OCI-LY1 (cell line): ENCODE measurements around the gene HS3ST2.

ENCODE experiments used
- H2AFZ ChIP-seq: fragments of 200-600 bp; sonication (generic), shearing (Covaris generic); 2 replicates; pipeline ENCODE4 v1.6.0; 2014; ENCODE audit warnings: antibody characterized with exemption, mild to moderate bottlenecking, low read length
- H3F3A ChIP-seq: fragments of 200-600 bp; sonication (generic), shearing (Covaris generic); 2 replicates; pipeline ENCODE4 v1.6.0; 2014; ENCODE audit warnings: mild to moderate bottlenecking, antibody characterized with exemption, low read length, moderate library complexity; ENCODE audit not compliant: insufficient read depth
- H3K27ac ChIP-seq: fragments of 200-600 bp; sonication (generic); 2 replicates; pipeline ENCODE4 v1.5.1; 2014; ENCODE audit warnings: low read length, mixed run types, mild to moderate bottlenecking, low read depth; ENCODE audit not compliant: poor library complexity, severe bottlenecking
- H3K27me3 ChIP-seq: fragments of 200-600 bp; sonication (generic); 2 replicates; pipeline ENCODE4 v1.6.0; 2014; ENCODE audit warnings: antibody characterized with exemption, mild to moderate bottlenecking, low read length, moderate library complexity; ENCODE audit not compliant: insufficient read depth
- H3K36me3 ChIP-seq: fragments of 200-600 bp; sonication (generic); 2 replicates; pipeline ENCODE4 v1.6.1; 2014; ENCODE audit warnings: mild to moderate bottlenecking, antibody characterized with exemption, low read length, moderate library complexity, mixed read lengths; ENCODE audit not compliant: insufficient read depth
- H3K4me1 ChIP-seq: fragments of 200-600 bp; sonication (generic); 2 replicates; pipeline ENCODE4 v1.5.1; 2014; ENCODE audit warnings: mild to moderate bottlenecking, low read length, moderate library complexity; ENCODE audit not compliant: insufficient read depth, severe bottlenecking
- H3K4me2 ChIP-seq: fragments of 200-600 bp; sonication (generic), shearing (Covaris generic); 2 replicates; pipeline ENCODE4 v1.6.1; 2014; ENCODE audit warnings: low read length
- H3K4me3 ChIP-seq: fragments of 200-600 bp; sonication (generic); 2 replicates; pipeline ENCODE4 v1.5.1; 2014; ENCODE audit warnings: low read length, low read depth, mild to moderate bottlenecking, mixed read lengths; ENCODE audit not compliant: poor library complexity, severe bottlenecking
- H3K79me2 ChIP-seq: fragments of 200-600 bp; shearing (Covaris generic); 2 replicates; pipeline ENCODE4 v1.6.1; 2016; ENCODE audit warnings: mixed run types, low read length, mixed read lengths; ENCODE audit not compliant: insufficient read depth
- H3K9ac ChIP-seq: fragments of 200-600 bp; sonication (generic), shearing (Covaris generic); 2 replicates; pipeline ENCODE4 v1.6.1; 2014; ENCODE audit warnings: mild to moderate bottlenecking, low read length, mixed read lengths
- H3K9me2 ChIP-seq: fragments of 200-600 bp; sonication (generic), shearing (Covaris generic); 2 replicates; pipeline ENCODE4 v1.6.1; 2014; ENCODE audit warnings: low read depth, mild to moderate bottlenecking, low read length, mixed read lengths
- H3K9me3 ChIP-seq: fragments of 200-600 bp; shearing (Covaris generic); 2 replicates; pipeline ENCODE4 v1.6.1; 2014; ENCODE audit warnings: low read length, mixed read lengths
- H4K20me1 ChIP-seq: fragments of 200-600 bp; sonication (generic), shearing (Covaris generic); 2 replicates; pipeline ENCODE4 v1.6.0; 2016; ENCODE audit warnings: mild to moderate bottlenecking, low read length; ENCODE audit not compliant: insufficient read depth
- CTCF ChIP-seq: fragments of 200-600 bp; sonication (generic), shearing (Covaris generic); IDR thresholded peaks from 2 replicates; pipeline ENCODE4 v1.5.1; 2017; ENCODE audit warnings: mild to moderate bottlenecking, antibody characterized with exemption, low read length, moderate library complexity, mixed read lengths
- EZH2 ChIP-seq: fragments of 200-600 bp; sonication (generic), shearing (Covaris generic); IDR thresholded peaks from 2 replicates; pipeline ENCODE4 v1.8.0; 2017; ENCODE audit warnings: borderline replicate concordance, mixed run types, mild to moderate bottlenecking, antibody characterized with exemption, low read length, moderate library complexity, mixed read lengths

HS3ST2 gene

GRCh38 chr16:22782314-22782713 is 31.6 kb upstream of the HS3ST2 start:
- no peak overlapping the region for H3K9ac ChIP-seq
- no peak overlapping the region for H3K4me2 ChIP-seq
- no peaks in the 10 kb centered on the region for H3F3A ChIP-seq
- no peak overlapping the region for H2AFZ ChIP-seq
- no peaks in the 10 kb centered on the region for H3K27me3 ChIP-seq
- no peaks in the 10 kb centered on the region for H3K9me3 ChIP-seq
- no peaks in the 10 kb centered on the region for H3K79me2 ChIP-seq
- no peaks in the 10 kb centered on the region for H4K20me1 ChIP-seq
- no peak overlapping the region for H3K4me3 ChIP-seq
- H3K9me2 ChIP-seq: no peaks in the 10 kb centered on the region
- TF ChIP-seq EZH2 (no peak), CTCF (no peak)
- H3K4me1 ChIP-seq: no peaks in the 10 kb centered on the region
- no peak overlapping the region for H3K27ac ChIP-seq
- H3K36me3 ChIP-seq: no peaks in the 10 kb centered on the region

GRCh38 chr16:22784690-22785214 is 29.2 kb upstream of the HS3ST2 start:
- Histone ChIP-seq H3K4me3 (no peak overlapping the region), H3K9me3 (no peaks in the 10 kb centered on the region), H3K27ac (no peak overlapping the region), H3K4me2 (no peak overlapping the region), H2AFZ (no peak overlapping the region), H4K20me1 (no peaks in the 10 kb centered on the region), H3K36me3 (no peaks in the 10 kb centered on the region), H3F3A (no peaks in the 10 kb centered on the region), H3K9me2 (no peaks in the 10 kb centered on the region), H3K27me3 (no peaks in the 10 kb centered on the region), H3K79me2 (no peaks in the 10 kb centered on the region), H3K9ac (no peak overlapping the region), H3K4me1 (no peaks in the 10 kb centered on the region)
- TF ChIP-seq EZH2: no peak
- TF ChIP-seq CTCF: no peak

- Histone ChIP-seq H3K4me1 (no peaks in the 10 kb centered on the region), H3K36me3 (no peaks in the 10 kb centered on the region), H3K9ac (no peak overlapping the region), H3K27ac (no peak overlapping the region), H3K9me2 (no peaks in the 10 kb centered on the region), H3K4me3 (no peak overlapping the region), H2AFZ (no peak overlapping the region), H3K27me3 (no peaks in the 10 kb centered on the region), H3K79me2 (no peaks in the 10 kb centered on the region), H3K4me2 (no peak overlapping the region), H4K20me1 (no peaks in the 10 kb centered on the region), H3K9me3 (no peaks in the 10 kb centered on the region), H3F3A (no peaks in the 10 kb centered on the region)
- TF ChIP-seq EZH2 (no peak), CTCF (no peak)
Observed at GRCh38 chr16:22785552-22785951, 28.4 kb upstream of the HS3ST2 start.
